B cell (primary cell): ENCODE measurements around the gene ZFAND4. TPM values are rescaled to one million over a fixed set of nuclear protein-coding genes. Genes with fewer than 3 reads are reported as not detected.

ENCODE experiments used
- ATAC-seq: fragments of 200-7000 bp; cut with Tn5 transposase; one replicate; pipeline ENCODE4 v1.10.0; 2021; ENCODE audit warnings: low read depth, mild to moderate bottlenecking, moderate number of reproducible peaks, moderate library complexity
- CTCF ChIA-PET: fragments of 350-600 bp; sonication (Branson Sonifier 250); formaldehyde crosslinking; loops from one replicate; lab custom pipeline; 2021; ENCODE audit warnings: antibody characterized with exemption, inconsistent platforms; lab: Charles Lee
- POLR2A ChIA-PET: fragments of 350-600 bp; sonication (Branson Sonifier 250); formaldehyde crosslinking; loops from one replicate; lab custom pipeline; 2021; ENCODE audit warnings: antibody characterized with exemption; lab: Charles Lee
- DNase-seq: peaks from one replicate; pipeline ENCODE4 v3.0.0; 2013
- H2AFZ ChIP-seq: 2 replicates; pipeline ENCODE4 v1.6.1; 2012; ENCODE audit warnings: mild to moderate bottlenecking, low read depth, low read length; ENCODE audit not compliant: insufficient read depth, poor library complexity, severe bottlenecking
- H3K27ac ChIP-seq, 2 donors: 1 replicate in 1 of 2; 2 replicates in 1 of 2; pipeline ENCODE4 v1.5.1; 2012 to 2013; ENCODE audit warnings: low read length in 2 of 2, mild to moderate bottlenecking in 2 of 2, moderate library complexity in 1 of 2
- H3K27me3 ChIP-seq, 4 experiments: fragments of 200-600 bp in 1 of 4; sonication (generic) in 1 of 4; replicated peaks in 1 of 4; 1 replicate in 2 of 4; 2 replicates in 2 of 4; pipeline versions ENCODE4 v1.6.1 to v1.7.0; 2013 to 2016; ENCODE audit warnings: low read length in 3 of 4, mild to moderate bottlenecking in 2 of 4, mixed read lengths in 1 of 4, moderate library complexity in 1 of 4; ENCODE audit not compliant: insufficient read depth in 4 of 4, control insufficient read depth in 3 of 4; ENCODE audit errors: control extremely low read depth in 1 of 4
- H3K36me3 ChIP-seq, 2 experiments: replicated peaks in 1 of 2; 1 replicate in 1 of 2; 2 replicates in 1 of 2; pipeline versions ENCODE4 v1.6.1 to v1.7.1; 2013; ENCODE audit warnings: low read length in 1 of 2; ENCODE audit not compliant: insufficient read depth in 2 of 2, control insufficient read depth in 1 of 2; ENCODE audit errors: control extremely low read depth in 1 of 2, extremely low read depth in 1 of 2
- H3K4me1 ChIP-seq, 2 donors: fragments of 200-600 bp in 1 of 2; sonication (generic) in 1 of 2; 1 replicate in 1 of 2; 2 replicates in 1 of 2; pipeline versions ENCODE4 v1.5.1 to v1.6.1; 2013 to 2017; ENCODE audit warnings: low read length in 2 of 2; ENCODE audit not compliant: control insufficient read depth in 2 of 2, insufficient read depth in 2 of 2
- H3K4me2 ChIP-seq: replicated peaks from 2 replicates; pipeline ENCODE3; 2012; ENCODE audit warnings: mild to moderate bottlenecking, low read depth, low read length; ENCODE audit not compliant: poor library complexity, severe bottlenecking
- H3K4me3 ChIP-seq, 5 experiments: fragments of 200-600 bp in 1 of 5; sonication (generic) in 1 of 5; 1 replicate in 3 of 5; 2 replicates in 2 of 5; pipeline versions ENCODE4 v1.5.1 to v1.7.0; 2011 to 2016; ENCODE audit warnings: low read length in 4 of 5, mild to moderate bottlenecking in 4 of 5, low read depth in 2 of 5, control low read depth in 1 of 5, moderate library complexity in 1 of 5; ENCODE audit not compliant: insufficient read depth in 1 of 5; ENCODE audit errors: control extremely low read depth in 1 of 5, extremely low read depth in 1 of 5
- H3K79me2 ChIP-seq: fragments of 200-600 bp; sonication (generic); one replicate; pipeline ENCODE4 v1.6.0; 2016; ENCODE audit warnings: low read length; ENCODE audit not compliant: control insufficient read depth, insufficient read depth
- H3K9ac ChIP-seq: fragments of 200-600 bp; sonication (generic); 2 replicates; pipeline ENCODE4 v1.6.1; 2017; ENCODE audit warnings: mild to moderate bottlenecking, low read length, moderate library complexity
- H3K9me3 ChIP-seq, 3 donors: one replicate each; pipeline versions ENCODE4 v1.6.1 to v1.7.1; 2013; ENCODE audit warnings: low read length in 2 of 3; ENCODE audit not compliant: control insufficient read depth in 2 of 3, insufficient read depth in 1 of 3; ENCODE audit errors: control extremely low read depth in 1 of 3
- H4K20me1 ChIP-seq: 2 replicates; pipeline ENCODE4 v1.6.0; 2012; ENCODE audit warnings: mild to moderate bottlenecking, low read length; ENCODE audit not compliant: insufficient read depth, control insufficient read depth, poor library complexity, severe bottlenecking
- H3K27ac Mint-ChIP-seq: one replicate; pipeline ENCODE4 v1.8.0; 2021; ENCODE audit warnings: mixed read lengths
- H3K27me3 Mint-ChIP-seq: one replicate; pipeline ENCODE4 v1.8.0; 2021; ENCODE audit warnings: mixed read lengths
- H3K4me1 Mint-ChIP-seq: one replicate; pipeline ENCODE4 v1.8.0; 2021; ENCODE audit warnings: mixed read lengths
- H3K4me3 Mint-ChIP-seq: one replicate; pipeline ENCODE4 v1.8.0; 2021; ENCODE audit warnings: mixed read lengths
- H3K9me3 Mint-ChIP-seq: one replicate; pipeline ENCODE4 v1.8.0; 2022; ENCODE audit warnings: mixed read lengths; ENCODE audit not compliant: insufficient read depth
- CTCF ChIP-seq: fragments of 200-600 bp; IDR thresholded peaks from one replicate; pipeline ENCODE4 v1.8.0; 2022; ENCODE audit warnings: antibody characterized with exemption, mild to moderate bottlenecking
- EZH2 ChIP-seq: IDR thresholded peaks from 2 replicates; pipeline ENCODE4 v1.6.1; 2012; ENCODE audit warnings: borderline replicate concordance, low read depth, mild to moderate bottlenecking, moderate library complexity, low read length; ENCODE audit not compliant: insufficient read depth, poor library complexity, severe bottlenecking
- WGBS: methylation state at CpG from one replicate; pipeline ENCODE4 v1.1.5; 2013; ENCODE audit warnings: missing lambda C conversion rate; ENCODE audit not compliant: insufficient coverage; 5-methylcytosine and 5-hydroxymethylcytosine counted together
- intact Hi-C: fragments of 100-400 bp; cut with micrococcal nuclease; formaldehyde crosslinking; loops from one replicate; pipeline ENCODE4 v1.10.0; 2022
- polyA plus RNA-seq: library from polyadenylated mRNA; depleted of rRNA; stranded (reverse); fragments of >200 nt; gene quantifications from 2 replicates; pipeline ENCODE4 v1.2.3, GENCODE V29; 2012
- total RNA-seq, 2 donors: library from RNA; stranded (reverse); fragments of 120-200 nt in 1 of 2; gene quantifications; 1 replicate in 1 of 2; 2 replicates in 1 of 2; pipeline versions ENCODE4 v1.2.3 to v1.2.4, GENCODE V29; 2013 to 2022

Gene ZFAND4
- total and polyA plus RNA-seq, 2 donors (not counting 1 experiment from before 2014, with no cell fraction given) = 7.9 to 23.4 TPM

- Histone ChIP-seq H3K9ac (no peak overlapping the region), H4K20me1 (no peaks in the 10 kb centered on the region), H3K36me3 (peaks cover 3 to 22% of the 10 kb centered on the region in 2 experiments), H3K27me3 (no peaks in the 10 kb centered on the region), H3K4me3 (no peak overlapping the region), H2AFZ (no peak overlapping the region), H3K27ac (no peak overlapping the region), H3K9me3 (peaks cover 0 to 3% (median 0%) of the 10 kb centered on the region in 3 donors), H3K79me2 (no peaks in the 10 kb centered on the region), H3K4me2 (no peak overlapping the region), H3K4me1 (no peaks in the 10 kb centered on the region)
- no peak for DNase-seq
- Mint-ChIP-seq H3K9me3 (no peaks in the 10 kb centered on the region), H3K4me1 (no peaks in the 10 kb centered on the region), H3K4me3 (no peak overlapping the region), H3K27ac (no peak overlapping the region), H3K27me3 (no peaks in the 10 kb centered on the region)
- ATAC-seq = no peak
- CTCF ChIA-PET = interaction anchor here (0.7 kb wide), 1 partner anchor 373 kb away, joined by 5 read pairs; no protein-coding TSS in a partner anchor
- intact Hi-C loops = no loop called here
- TF ChIP-seq EZH2 = no peak
- TF ChIP-seq CTCF = no peak
- POLR2A ChIA-PET = no interaction called here
- no CpG with 5 or more reads among the region's 1 CpG for WGBS
Measured at GRCh38 chr10:45614869-45615268, 57.7 kb downstream of the ZFAND4 start.

DNA sequence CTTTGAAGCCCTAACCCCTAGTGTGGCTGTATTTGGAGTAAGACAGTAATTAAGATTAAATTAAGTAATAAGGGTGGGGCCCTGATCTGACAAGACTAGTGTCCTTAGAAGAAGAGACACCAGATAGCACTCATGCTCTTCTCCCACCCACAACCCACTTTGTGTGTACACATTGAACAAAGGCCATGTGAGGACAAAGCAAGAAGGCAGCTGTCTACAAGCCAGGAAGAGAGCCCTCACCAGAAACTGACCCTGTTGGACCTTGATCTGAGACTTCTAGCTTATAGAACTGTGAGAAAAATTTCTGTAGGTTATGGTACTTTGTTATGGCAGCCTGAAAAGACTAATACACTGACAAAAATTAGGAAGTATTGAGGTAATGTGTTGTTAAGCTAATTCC lies 59.8 kb downstream of the ZFAND4 start:
- TF ChIP-seq CTCF = no peak
- TF ChIP-seq EZH2 = no peak
- Histone ChIP-seq H3K4me3 (no peak overlapping the region), H4K20me1 (no peaks in the 10 kb centered on the region), H3K4me1 (no peaks in the 10 kb centered on the region), H3K79me2 (no peaks in the 10 kb centered on the region), H3K27ac (no peak overlapping the region), H3K9ac (no peak overlapping the region), H3K9me3 (peaks cover 0 to 3% (median 0%) of the 10 kb centered on the region in 3 donors), H3K36me3 (peaks cover 3 to 25% of the 10 kb centered on the region in 2 experiments), H2AFZ (no peak overlapping the region), H3K27me3 (no peaks in the 10 kb centered on the region), H3K4me2 (no peak overlapping the region)
- no peaks in the 10 kb centered on the region for H3K27me3 Mint-ChIP-seq
- no peaks in the 10 kb centered on the region for H3K9me3 Mint-ChIP-seq
- H3K4me3 Mint-ChIP-seq = no peak overlapping the region
- DNase-seq (no peak), ATAC-seq (no peak)
- ChIA-PET CTCF (no interaction called here), POLR2A (no interaction called here)
- H3K27ac Mint-ChIP-seq = no peak overlapping the region
- intact Hi-C loops = no loop called here
- H3K4me1 Mint-ChIP-seq = no peaks in the 10 kb centered on the region
